Measurements from ENCODE around the gene GATA5.

DNA sequence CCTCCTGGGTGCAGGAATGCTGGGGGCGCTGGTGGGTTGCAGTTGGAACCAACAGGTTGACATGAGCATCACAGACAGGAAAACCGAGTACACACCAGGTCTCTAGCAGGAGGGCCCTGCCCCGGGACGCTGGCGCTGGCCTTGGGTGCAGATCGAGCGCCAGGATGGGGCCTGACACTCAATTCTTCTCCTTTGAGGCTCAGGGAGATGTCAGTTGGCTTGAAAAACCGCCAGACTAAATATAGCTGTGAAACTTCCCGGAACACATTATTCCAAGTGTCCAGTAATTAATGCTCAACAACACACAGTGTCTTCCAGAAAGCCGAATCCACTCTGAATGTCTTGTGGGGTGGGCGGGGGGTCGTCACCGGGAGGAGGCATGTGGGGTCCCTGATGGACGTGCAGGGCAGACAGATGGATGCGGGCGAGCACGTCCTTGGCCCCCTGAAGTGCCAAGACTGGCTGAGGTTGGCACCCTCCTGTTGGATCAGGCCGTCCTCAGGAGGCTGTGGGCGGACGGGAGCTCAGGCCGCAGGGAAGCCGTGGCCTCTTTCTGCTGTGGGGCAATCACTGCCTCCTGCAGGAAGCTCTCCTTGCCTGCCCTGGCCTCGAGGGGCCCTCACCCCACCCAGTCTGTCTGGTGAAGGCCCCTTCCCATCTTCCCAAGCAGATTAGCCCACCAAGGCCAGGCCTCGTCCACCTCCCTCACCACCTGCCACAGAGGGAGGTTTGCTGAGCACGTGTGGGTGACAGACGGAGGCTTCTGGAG, 19.4 kb upstream of the GATA5 start:
- TF ChIP-seq BHLHE40 (IDR thresholded peaks at IDR 0.05; ENCODE audit: borderline replicate concordance) (no peak), ARNT (IDR thresholded peaks at IDR 0.05) (no peak), TARDBP (IDR thresholded peaks at IDR 0.05) (no peak), HDGF (IDR thresholded peaks at IDR 0.05; ENCODE audit: borderline replicate concordance) (no peak), CTBP1 (IDR thresholded peaks at IDR 0.05; ENCODE audit: borderline replicate concordance) (no peak), SP1 (IDR thresholded peaks at IDR 0.05) (no peak)
- TF ChIP-seq, protein P1, sequence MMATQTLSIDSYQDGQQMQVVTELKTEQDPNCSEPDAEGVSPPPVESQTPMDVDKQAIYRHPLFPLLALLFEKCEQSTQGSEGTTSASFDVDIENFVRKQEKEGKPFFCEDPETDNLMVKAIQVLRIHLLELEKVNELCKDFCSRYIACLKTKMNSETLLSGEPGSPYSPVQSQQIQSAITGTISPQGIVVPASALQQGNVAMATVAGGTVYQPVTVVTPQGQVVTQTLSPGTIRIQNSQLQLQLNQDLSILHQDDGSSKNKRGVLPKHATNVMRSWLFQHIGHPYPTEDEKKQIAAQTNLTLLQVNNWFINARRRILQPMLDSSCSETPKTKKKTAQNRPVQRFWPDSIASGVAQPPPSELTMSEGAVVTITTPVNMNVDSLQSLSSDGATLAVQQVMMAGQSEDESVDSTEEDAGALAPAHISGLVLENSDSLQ (IDR thresholded peaks at IDR 0.05) = no peak

All from HEK293T (cell line).